Neural cell (in vitro differentiated cells): ENCODE results near the gene ZDHHC12. TPM values are rescaled to one million over a fixed set of nuclear protein-coding genes. Genes with fewer than 3 reads are reported as not detected.

Source experiments
- H2AFZ ChIP-seq: fragments of 200-600, 300-800 bp; sonication (generic), shearing (Covaris generic); 2 replicates; pipeline ENCODE4 v1.6.0; 2014; ENCODE audit warnings: low read depth, mild to moderate bottlenecking, antibody characterized with exemption, low read length, moderate library complexity
- H3F3A ChIP-seq: fragments of 200-600 bp; shearing (Covaris generic); 2 replicates; pipeline ENCODE4 v1.6.1; 2016; ENCODE audit warnings: mild to moderate bottlenecking, moderate library complexity, mixed read lengths, antibody characterized with exemption, low read length; ENCODE audit not compliant: insufficient read depth, poor library complexity, severe bottlenecking
- H3K27ac ChIP-seq: fragments of 200-600, 300-800 bp; sonication (generic), shearing (Covaris generic); 2 replicates; pipeline ENCODE4 v1.5.1; 2014; ENCODE audit warnings: mild to moderate bottlenecking, low read length, moderate library complexity
- H3K27me3 ChIP-seq: fragments of 300-800, 200-600 bp; sonication (generic), shearing (Covaris generic); 2 replicates; pipeline ENCODE4 v1.6.0; 2014; ENCODE audit warnings: mild to moderate bottlenecking, low read depth, low read length, moderate library complexity; ENCODE audit not compliant: insufficient read depth
- H3K36me3 ChIP-seq: fragments of 300-800, 200-600 bp; sonication (generic), shearing (Covaris generic); 2 replicates; pipeline ENCODE4 v1.5.1; 2014; ENCODE audit warnings: mild to moderate bottlenecking, antibody characterized with exemption, low read length, moderate library complexity; ENCODE audit not compliant: insufficient read depth
- H3K4me2 ChIP-seq: fragments of 300-800, 200-600 bp; sonication (generic), shearing (Covaris generic); 2 replicates; pipeline ENCODE4 v1.6.0; 2014; ENCODE audit warnings: mild to moderate bottlenecking, low read length
- H3K4me3 ChIP-seq: fragments of 300-800, 200-600 bp; sonication (generic), shearing (Covaris generic); 2 replicates; pipeline ENCODE4 v1.5.1; 2014; ENCODE audit warnings: mild to moderate bottlenecking, low read length, moderate library complexity
- H3K79me2 ChIP-seq: fragments of 200-600 bp; shearing (Covaris generic); replicated peaks from 2 replicates; pipeline ENCODE4 v1.6.0; 2014; ENCODE audit warnings: mild to moderate bottlenecking, low read length, moderate library complexity; ENCODE audit not compliant: insufficient read depth
- H3K9ac ChIP-seq: fragments of 300-800, 200-600 bp; sonication (generic), shearing (Covaris generic); 2 replicates; pipeline ENCODE4 v1.6.1; 2016; ENCODE audit warnings: mild to moderate bottlenecking, low read length, mixed read lengths
- H3K9me2 ChIP-seq: fragments of 200-600 bp; shearing (Covaris generic); 2 replicates; pipeline ENCODE4 v1.6.1; 2016; ENCODE audit warnings: mild to moderate bottlenecking, low read length, mixed read lengths; ENCODE audit not compliant: insufficient read depth
- H3K9me3 ChIP-seq: fragments of 200-600, 300-800 bp; sonication (generic), shearing (Covaris generic); 2 replicates; pipeline ENCODE4 v1.6.1; 2016; ENCODE audit warnings: mild to moderate bottlenecking, mixed run types, low read length, moderate library complexity, mixed read lengths
- H4K20me1 ChIP-seq: fragments of 200-600 bp; shearing (Covaris generic); 2 replicates; pipeline ENCODE4 v1.6.1; 2016; ENCODE audit warnings: mild to moderate bottlenecking, mixed run types; ENCODE audit not compliant: insufficient read depth
- CTCF ChIP-seq: fragments of 450-650 bp; IDR thresholded peaks from 2 replicates; pipeline ENCODE4 v1.5.1; 2014; ENCODE audit warnings: antibody characterized with exemption, mild to moderate bottlenecking, moderate library complexity; ENCODE audit not compliant: poor library complexity, severe bottlenecking
- EP300 ChIP-seq: fragments of 450-650 bp; conservative IDR thresholded peaks from 2 replicates; pipeline ENCODE4 v1.6.1; 2014; ENCODE audit warnings: antibody characterized with exemption, mild to moderate bottlenecking, moderate library complexity; ENCODE audit not compliant: poor library complexity, severe bottlenecking
- EZH2 ChIP-seq: fragments of 200-600, 300-800 bp; shearing (Covaris generic), sonication (generic); IDR thresholded peaks from 2 replicates; pipeline ENCODE4 v1.6.1; 2014; ENCODE audit warnings: antibody characterized with exemption, low read length, borderline replicate concordance, mild to moderate bottlenecking; ENCODE audit not compliant: insufficient read depth, poor library complexity, severe bottlenecking
- MXI1 ChIP-seq: fragments of 450-650 bp; conservative IDR thresholded peaks from 2 replicates; pipeline ENCODE4 v1.6.1; 2014; ENCODE audit warnings: antibody characterized with exemption, mild to moderate bottlenecking; ENCODE audit not compliant: poor library complexity, severe bottlenecking
- POLR2AphosphoS5 ChIP-seq: IDR thresholded peaks from 2 replicates; pipeline ENCODE4 v1.6.1; 2012
- RAD21 ChIP-seq: fragments of 450-650 bp; conservative IDR thresholded peaks from 2 replicates; pipeline ENCODE4 v1.6.1; 2014; ENCODE audit warnings: antibody characterized with exemption, mild to moderate bottlenecking, moderate library complexity
- REST ChIP-seq: IDR thresholded peaks from 2 replicates; pipeline ENCODE4 v1.6.1; 2012; ENCODE audit warnings: borderline replicate concordance
- SMC3 ChIP-seq: fragments of 450-650 bp; conservative IDR thresholded peaks from 2 replicates; pipeline ENCODE4 v1.6.1; 2014; ENCODE audit warnings: antibody characterized with exemption, mild to moderate bottlenecking, moderate library complexity; ENCODE audit not compliant: poor library complexity
- TAF1 ChIP-seq: IDR thresholded peaks from 2 replicates; pipeline ENCODE4 v1.6.1; 2012; ENCODE audit warnings: low read depth
- polyA plus RNA-seq: library from polyadenylated mRNA; depleted of rRNA; stranded (reverse); fragments of >200 nt; gene quantifications from 2 replicates; pipeline ENCODE4 v1.2.3, GENCODE V29; 2014

Gene ZDHHC12
- polyA plus RNA-seq, 1 donor from 2014 or later: 0.09 TPM

- H2AFZ ChIP-seq: no peak overlapping the region
- H3K27me3 ChIP-seq: no peaks in the 10 kb centered on the region
- H3K9ac ChIP-seq: no peak overlapping the region
- no peaks in the 10 kb centered on the region for H3K36me3 ChIP-seq
- no peaks in the 10 kb centered on the region for H3K9me3 ChIP-seq
- no peaks in the 10 kb centered on the region for H3K9me2 ChIP-seq
- H3F3A ChIP-seq: no peaks in the 10 kb centered on the region
- H3K4me3 ChIP-seq: no peak overlapping the region
- H3K27ac ChIP-seq: no peak overlapping the region
- H3K4me2 ChIP-seq: no peak overlapping the region
- no peaks in the 10 kb centered on the region for H3K79me2 ChIP-seq
- TF ChIP-seq EZH2 (no peak), SMC3 (no peak), POLR2AphosphoS5 (no peak), EP300 (no peak), MXI1 (no peak), REST (no peak), CTCF (no peak), RAD21 (no peak), TAF1 (no peak)
- H4K20me1 ChIP-seq: no peaks in the 10 kb centered on the region
Measured at GRCh38 chr9:128712451-128713410, 11.2 kb downstream of the ZDHHC12 start.

GRCh38 chr9:128707446-128707845 lies 16.5 kb downstream of the ZDHHC12 start:
- TF ChIP-seq EP300 (no peak), CTCF (no peak), TAF1 (no peak), SMC3 (no peak), EZH2 (no peak), POLR2AphosphoS5 (no peak)
- Histone ChIP-seq H3K9me2 (no peaks in the 10 kb centered on the region), H3K79me2 (no peaks in the 10 kb centered on the region), H3K27me3 (no peaks in the 10 kb centered on the region), H4K20me1 (no peaks in the 10 kb centered on the region), H2AFZ (no peak overlapping the region), H3F3A (no peaks in the 10 kb centered on the region), H3K9ac (no peak overlapping the region), H3K27ac (no peak overlapping the region), H3K4me2 (no peak overlapping the region), H3K4me3 (no peak overlapping the region), H3K9me3 (no peaks in the 10 kb centered on the region), H3K36me3 (no peaks in the 10 kb centered on the region)
